GM23248 (cell line): ENCODE results near the gene THBS1. TPM values are rescaled to one million over a fixed set of nuclear protein-coding genes. Genes with fewer than 3 reads are reported as not detected.

Experiments used
- DNase-seq: peaks from one replicate; pipeline ENCODE4 v3.0.0-alpha.2; 2015
- H2AFZ ChIP-seq: fragments of 200-600 bp; sonication (generic); 2 replicates; pipeline ENCODE4 v1.6.1; 2016; ENCODE audit warnings: antibody characterized with exemption
- H3F3A ChIP-seq: fragments of 200-600 bp; sonication (generic); 2 replicates; pipeline ENCODE4 v1.6.1; 2016; ENCODE audit warnings: mild to moderate bottlenecking, antibody characterized with exemption, mixed run types; ENCODE audit not compliant: insufficient read depth
- H3K27ac ChIP-seq: fragments of 200-600 bp; sonication (generic); 2 replicates; pipeline ENCODE4 v1.5.1; 2016; ENCODE audit warnings: mild to moderate bottlenecking
- H3K27me3 ChIP-seq: fragments of 200-600 bp; sonication (generic); replicated peaks from 2 replicates; pipeline ENCODE4 v1.6.1; 2016; ENCODE audit warnings: mild to moderate bottlenecking; ENCODE audit not compliant: insufficient read depth
- H3K36me3 ChIP-seq: fragments of 200-600 bp; sonication (generic); 2 replicates; pipeline ENCODE4 v1.6.1; 2016; ENCODE audit warnings: low read depth, mild to moderate bottlenecking
- H3K4me1 ChIP-seq: fragments of 200-600 bp; sonication (generic); 2 replicates; pipeline ENCODE4 v1.6.1; 2016; ENCODE audit warnings: mild to moderate bottlenecking; ENCODE audit not compliant: insufficient read depth
- H3K4me2 ChIP-seq: fragments of 200-600 bp; sonication (generic); one replicate; pipeline ENCODE4 v1.6.1; 2016; ENCODE audit warnings: mild to moderate bottlenecking; ENCODE audit not compliant: unreplicated experiment
- H3K4me3 ChIP-seq: fragments of 200-600 bp; sonication (generic); 2 replicates; pipeline ENCODE4 v1.5.1; 2016; ENCODE audit warnings: mild to moderate bottlenecking
- H3K79me2 ChIP-seq: fragments of 200-600 bp; sonication (generic); 2 replicates; pipeline ENCODE4 v1.6.1; 2016; ENCODE audit warnings: mild to moderate bottlenecking; ENCODE audit not compliant: insufficient read depth
- H3K9ac ChIP-seq: fragments of 200-600 bp; sonication (generic); 2 replicates; pipeline ENCODE4 v1.6.1; 2016; ENCODE audit warnings: mild to moderate bottlenecking
- H3K9me2 ChIP-seq: fragments of 200-600 bp; sonication (generic); 2 replicates; pipeline ENCODE4 v1.6.1; 2016; ENCODE audit warnings: mixed run types, mild to moderate bottlenecking, moderate library complexity; ENCODE audit not compliant: insufficient read depth
- H3K9me3 ChIP-seq: fragments of 200-600 bp; sonication (generic); one replicate; pipeline ENCODE4 v1.6.1; 2017; ENCODE audit warnings: low read depth
- H4K20me1 ChIP-seq: fragments of 200-600 bp; sonication (generic); 2 replicates; pipeline ENCODE4 v1.6.0; 2016; ENCODE audit not compliant: insufficient read depth
- EZH2 ChIP-seq: fragments of 200-600 bp; sonication (generic); IDR thresholded peaks from 2 replicates; pipeline ENCODE4 v1.6.1; 2018; ENCODE audit warnings: antibody characterized with exemption, mild to moderate bottlenecking; ENCODE audit not compliant: insufficient read depth, poor library complexity, severe bottlenecking
- EZH2phosphoT487 ChIP-seq: fragments of 200-600 bp; sonication (generic); IDR thresholded peaks from 2 replicates; pipeline ENCODE4 v1.6.1; 2018; ENCODE audit warnings: antibody characterized with exemption, moderate library complexity, mild to moderate bottlenecking, low read depth; ENCODE audit not compliant: insufficient read depth
- WGBS, 2 experiments: methylation state at CpG; one replicate each; pipeline ENCODE4 v1.1.6; 2015 to 2017; ENCODE audit warnings: low lambda C conversion rate in 2 of 2, low coverage in 1 of 2; ENCODE audit errors: missing lambda C conversion rate in 2 of 2; 5-methylcytosine and 5-hydroxymethylcytosine counted together
- in situ Hi-C: fragments of 300-500 bp; cut with MboI; formaldehyde crosslinking; loops from 2 replicates; pipeline ENCODE4 v1.15.0; 2020
- polyA plus RNA-seq: library from polyadenylated mRNA; unstranded; fragments of >200 nt; fragmentation: Nextera tagmentation; extraction: Ambion mirVana; gene quantifications from 2 replicates; pipeline ENCODE4 v1.2.1, GENCODE V29; 2016
- total RNA-seq: library from RNA; depleted of rRNA; stranded (reverse); fragments of >200 nt; shearing (Covaris generic); gene quantifications from 2 replicates; pipeline ENCODE4 v1.2.3, GENCODE V29; 2014

THBS1 gene
- total and polyA plus RNA-seq, 2 experiments from 2014 or later: 2,858 to 7,697 TPM

DNA sequence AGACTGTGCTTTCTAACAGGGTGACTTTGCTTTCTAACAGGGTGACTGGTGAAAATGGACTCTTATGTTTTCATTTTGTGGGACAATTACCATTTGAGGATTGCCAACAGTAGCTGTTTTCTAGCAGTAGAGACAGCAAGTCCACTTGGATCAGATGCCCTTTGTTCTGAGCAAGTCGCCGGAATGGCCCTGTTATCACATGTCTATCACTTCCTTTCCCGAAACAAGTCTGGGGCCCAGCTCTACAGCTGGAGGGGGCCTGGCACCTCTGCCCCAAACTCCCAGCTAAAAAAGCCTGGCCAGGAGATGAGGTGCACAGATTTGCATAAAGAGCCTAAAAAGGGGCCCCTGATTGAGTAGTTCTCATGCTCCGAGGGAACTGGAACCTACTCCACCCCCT lies 44.6 kb downstream of the THBS1 start:
- no peak overlapping the region for H3K9ac ChIP-seq
- H2AFZ ChIP-seq: no peak overlapping the region
- H3K9me2 ChIP-seq: no peaks in the 10 kb centered on the region
- no peaks in the 10 kb centered on the region for H3K27me3 ChIP-seq
- peaks cover 22% of the 10 kb centered on the region for H3F3A ChIP-seq
- in situ Hi-C loops: no loop called here
- DNase-seq: no peak
- no peaks in the 10 kb centered on the region for H3K79me2 ChIP-seq
- H3K27ac ChIP-seq: peak overlapping the region; percentile 71
- H3K4me1 ChIP-seq: peaks cover 37% of the 10 kb centered on the region
- H3K4me2 ChIP-seq: peak overlapping the region; percentile 21
- no peak overlapping the region for H3K4me3 ChIP-seq
- H4K20me1 ChIP-seq: no peaks in the 10 kb centered on the region
- no peaks in the 10 kb centered on the region for H3K36me3 ChIP-seq
- no peak for TF ChIP-seq EZH2
- TF ChIP-seq EZH2phosphoT487: no peak
- no peaks in the 10 kb centered on the region for H3K9me3 ChIP-seq
- 79 to 86% methylated on average over 4 of the region's 4 CpGs for WGBS, 2 experiments

DNA sequence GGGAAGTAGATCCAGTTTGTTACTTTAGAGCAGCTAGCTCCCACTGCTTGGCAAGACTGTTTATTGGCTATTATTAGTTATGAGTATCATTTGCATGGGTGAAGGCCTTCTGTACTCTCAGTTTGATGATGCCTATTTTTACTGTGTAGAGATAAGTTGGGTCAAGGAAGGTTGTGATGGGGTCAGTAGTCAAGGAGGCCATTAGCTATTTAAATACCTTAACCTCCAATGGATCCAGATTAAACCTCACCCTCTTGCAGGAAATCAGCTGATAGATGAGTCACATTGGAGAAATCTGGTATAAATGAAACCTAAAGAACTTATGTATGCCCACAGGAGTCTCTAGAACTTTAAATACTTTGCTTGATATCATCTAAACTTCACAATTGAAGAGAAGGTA lies 45.0 kb downstream of the THBS1 start:
- H3K9ac ChIP-seq: no peak overlapping the region
- in situ Hi-C loops: no loop called here
- H3K27me3 ChIP-seq: no peaks in the 10 kb centered on the region
- peaks cover 22% of the 10 kb centered on the region for H3F3A ChIP-seq
- no peak overlapping the region for H2AFZ ChIP-seq
- no peaks in the 10 kb centered on the region for H3K9me2 ChIP-seq
- TF ChIP-seq EZH2 (no peak), EZH2phosphoT487 (no peak)
- H3K36me3 ChIP-seq: no peaks in the 10 kb centered on the region
- H3K4me3 ChIP-seq: no peak overlapping the region
- H4K20me1 ChIP-seq: no peaks in the 10 kb centered on the region
- DNase-seq: peak; percentile 39
- H3K9me3 ChIP-seq: no peaks in the 10 kb centered on the region
- no peaks in the 10 kb centered on the region for H3K79me2 ChIP-seq
- H3K27ac ChIP-seq: peak overlapping the region; percentile 71; the same call in 1 of the 2 replicates
- peaks cover 38% of the 10 kb centered on the region for H3K4me1 ChIP-seq
- peak overlapping the region; percentile 21 for H3K4me2 ChIP-seq

DNA sequence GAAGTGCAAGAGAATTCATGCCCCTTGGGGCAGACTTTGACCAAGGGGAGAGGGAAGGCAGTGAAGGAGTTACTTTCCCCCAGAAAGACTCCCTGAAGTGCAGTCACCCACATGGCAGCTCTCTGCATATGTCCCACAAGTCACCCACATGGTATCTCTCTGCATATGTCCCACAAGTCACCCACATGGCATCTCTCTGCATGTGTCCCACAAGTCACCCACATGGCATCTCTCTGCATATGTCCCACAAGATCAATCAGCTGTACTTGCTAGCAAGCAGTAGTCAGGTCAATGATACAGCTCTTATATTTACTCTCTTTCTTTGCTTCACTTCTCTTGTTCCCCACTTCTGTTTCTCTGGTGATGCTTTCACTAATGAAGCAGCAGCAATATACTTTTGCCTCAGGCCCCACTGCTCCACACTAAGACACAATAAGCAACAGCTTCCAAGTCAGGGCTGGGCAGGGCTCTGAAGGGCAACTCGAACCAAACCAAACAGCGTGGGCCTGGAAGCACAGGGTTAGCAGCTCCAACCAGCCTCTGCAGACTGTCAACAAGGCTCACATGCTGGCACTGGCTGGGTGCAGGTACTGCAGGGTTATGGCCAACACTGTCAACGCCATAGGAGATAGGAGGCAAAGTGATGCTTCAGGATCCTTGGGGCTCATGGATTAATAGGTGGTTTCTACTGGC lies 46.7 kb downstream of the THBS1 start:
- Histone ChIP-seq H3K4me3 (no peak overlapping the region), H3K9ac (no peak overlapping the region), H4K20me1 (no peaks in the 10 kb centered on the region), H3K36me3 (no peaks in the 10 kb centered on the region), H3K4me2 (no peak overlapping the region), H3K9me3 (no peaks in the 10 kb centered on the region), H3K79me2 (no peaks in the 10 kb centered on the region), H3F3A (peaks cover 22% of the 10 kb centered on the region), H3K4me1 (peaks cover 50% of the 10 kb centered on the region), H3K27ac (no peak overlapping the region), H3K9me2 (no peaks in the 10 kb centered on the region), H2AFZ (no peak overlapping the region), H3K27me3 (no peaks in the 10 kb centered on the region)
- 92 to 96% methylated on average over 3 of the region's 3 CpGs for WGBS, 2 experiments
- DNase-seq: no peak
- TF ChIP-seq EZH2: no peak
- no peak for TF ChIP-seq EZH2phosphoT487
- in situ Hi-C loops: no loop called here

DNA sequence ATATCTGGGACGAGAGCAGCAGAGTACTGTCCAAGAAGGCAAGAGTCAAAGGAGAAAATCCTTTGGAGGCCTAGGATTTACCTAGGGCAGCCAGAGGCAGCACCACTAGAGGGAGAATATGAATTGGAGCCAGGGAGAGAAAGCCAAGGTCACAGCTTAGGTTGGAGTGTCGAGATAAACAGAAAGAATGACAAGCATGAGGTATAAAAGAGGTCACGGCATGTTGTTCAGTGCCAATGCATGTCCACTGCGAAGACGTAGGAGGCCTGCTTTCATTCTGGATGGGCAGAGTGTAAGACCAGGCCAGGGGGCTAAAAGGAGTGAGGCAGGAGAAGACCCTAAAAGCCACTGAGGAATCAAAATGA lies 47.2 kb downstream of the THBS1 start:
- H3K27me3 ChIP-seq: no peaks in the 10 kb centered on the region
- WGBS, 2 experiments: 96 to 97% methylated on average over 5 of the region's 5 CpGs

More for the DNA sequence above, 47.2 kb downstream of the THBS1 start:
- H3K27ac ChIP-seq: no peak overlapping the region
- no peaks in the 10 kb centered on the region for H3K79me2 ChIP-seq
- H3F3A ChIP-seq: peaks cover 22% of the 10 kb centered on the region
- DNase-seq: no peak
- no peaks in the 10 kb centered on the region for H3K36me3 ChIP-seq
- in situ Hi-C loops: no loop called here
- peaks cover 50% of the 10 kb centered on the region for H3K4me1 ChIP-seq
- TF ChIP-seq EZH2phosphoT487 (no peak), EZH2 (no peak)
- H3K9me2 ChIP-seq: no peaks in the 10 kb centered on the region
- no peak overlapping the region for H2AFZ ChIP-seq
- H3K9ac ChIP-seq: no peak overlapping the region
- H3K4me2 ChIP-seq: no peak overlapping the region
- H4K20me1 ChIP-seq: no peaks in the 10 kb centered on the region
- no peak overlapping the region for H3K4me3 ChIP-seq
- H3K9me3 ChIP-seq: no peaks in the 10 kb centered on the region
